ENCODE measurements around the gene MMP23B. TPM values are rescaled to one million over a fixed set of nuclear protein-coding genes. Genes with fewer than 3 reads are reported as not detected.

The MMP23B gene
- total and polyA plus RNA-seq, 10 of the 15 experiments (the other 5 are each of a cell fraction or from before 2014, with no cell fraction given): 0.25 to 0.76 (median 0.34) TPM; not detected in 4

DNA sequence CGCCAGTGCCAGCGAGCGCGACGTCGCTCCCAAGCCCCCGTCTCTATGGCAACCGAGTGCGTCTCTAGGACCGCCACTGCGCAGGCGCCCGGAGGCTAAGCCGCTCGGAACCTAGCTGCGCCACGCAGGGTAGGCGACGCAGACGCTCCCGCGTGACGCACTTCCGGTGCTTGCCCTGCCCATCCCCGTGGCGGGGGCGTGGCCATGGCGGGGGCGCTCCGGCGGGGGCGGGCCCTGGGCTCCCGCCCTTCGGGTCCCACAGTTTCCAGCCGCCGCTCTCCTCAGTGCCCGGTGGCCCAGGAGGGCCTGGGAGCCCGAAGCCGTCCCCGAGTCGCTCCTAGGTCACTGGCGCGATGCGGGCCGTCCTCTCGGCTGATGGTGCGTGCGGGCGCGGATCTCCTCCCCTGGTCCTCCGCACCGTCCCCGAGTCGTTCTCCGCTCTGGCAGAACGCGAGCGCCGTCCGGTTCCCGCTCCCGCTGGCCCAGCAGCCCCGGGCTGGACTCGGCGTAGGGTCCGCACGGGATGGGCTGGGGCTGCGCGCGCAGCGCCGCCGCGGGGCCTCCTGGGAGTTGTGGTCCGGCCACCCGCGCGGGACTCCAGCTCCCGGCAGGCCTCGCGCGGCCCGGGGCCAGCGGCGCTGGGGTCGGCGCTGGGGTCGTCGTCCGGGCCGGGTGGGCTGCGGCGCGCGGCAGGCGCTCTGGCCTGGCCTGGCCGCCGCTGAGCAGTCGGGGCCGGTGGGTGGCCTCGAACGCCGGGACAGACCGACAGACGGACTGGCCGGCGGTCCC lies 16.5 kb upstream of the MMP23B start, which contains the start of gene MIB2 (continued):
- TF ChIP-seq, protein P1, sequence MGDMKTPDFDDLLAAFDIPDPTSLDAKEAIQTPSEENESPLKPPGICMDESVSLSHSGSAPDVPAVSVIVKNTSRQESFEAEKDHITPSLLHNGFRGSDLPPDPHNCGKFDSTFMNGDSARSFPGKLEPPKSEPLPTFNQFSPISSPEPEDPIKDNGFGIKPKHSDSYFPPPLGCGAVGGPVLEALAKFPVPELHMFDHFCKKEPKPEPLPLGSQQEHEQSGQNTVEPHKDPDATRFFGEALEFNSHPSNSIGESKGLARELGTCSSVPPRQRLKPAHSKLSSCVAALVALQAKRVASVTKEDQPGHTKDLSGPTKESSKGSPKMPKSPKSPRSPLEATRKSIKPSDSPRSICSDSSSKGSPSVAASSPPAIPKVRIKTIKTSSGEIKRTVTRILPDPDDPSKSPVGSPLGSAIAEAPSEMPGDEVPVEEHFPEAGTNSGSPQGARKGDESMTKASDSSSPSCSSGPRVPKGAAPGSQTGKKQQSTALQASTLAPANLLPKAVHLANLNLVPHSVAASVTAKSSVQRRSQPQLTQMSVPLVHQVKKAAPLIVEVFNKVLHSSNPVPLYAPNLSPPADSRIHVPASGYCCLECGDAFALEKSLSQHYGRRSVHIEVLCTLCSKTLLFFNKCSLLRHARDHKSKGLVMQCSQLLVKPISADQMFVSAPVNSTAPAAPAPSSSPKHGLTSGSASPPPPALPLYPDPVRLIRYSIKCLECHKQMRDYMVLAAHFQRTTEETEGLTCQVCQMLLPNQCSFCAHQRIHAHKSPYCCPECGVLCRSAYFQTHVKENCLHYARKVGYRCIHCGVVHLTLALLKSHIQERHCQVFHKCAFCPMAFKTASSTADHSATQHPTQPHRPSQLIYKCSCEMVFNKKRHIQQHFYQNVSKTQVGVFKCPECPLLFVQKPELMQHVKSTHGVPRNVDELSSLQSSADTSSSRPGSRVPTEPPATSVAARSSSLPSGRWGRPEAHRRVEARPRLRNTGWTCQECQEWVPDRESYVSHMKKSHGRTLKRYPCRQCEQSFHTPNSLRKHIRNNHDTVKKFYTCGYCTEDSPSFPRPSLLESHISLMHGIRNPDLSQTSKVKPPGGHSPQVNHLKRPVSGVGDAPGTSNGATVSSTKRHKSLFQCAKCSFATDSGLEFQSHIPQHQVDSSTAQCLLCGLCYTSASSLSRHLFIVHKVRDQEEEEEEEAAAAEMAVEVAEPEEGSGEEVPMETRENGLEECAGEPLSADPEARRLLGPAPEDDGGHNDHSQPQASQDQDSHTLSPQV (IDR thresholded peaks at IDR 0.05): no peak
- TF ChIP-seq, protein P2, sequence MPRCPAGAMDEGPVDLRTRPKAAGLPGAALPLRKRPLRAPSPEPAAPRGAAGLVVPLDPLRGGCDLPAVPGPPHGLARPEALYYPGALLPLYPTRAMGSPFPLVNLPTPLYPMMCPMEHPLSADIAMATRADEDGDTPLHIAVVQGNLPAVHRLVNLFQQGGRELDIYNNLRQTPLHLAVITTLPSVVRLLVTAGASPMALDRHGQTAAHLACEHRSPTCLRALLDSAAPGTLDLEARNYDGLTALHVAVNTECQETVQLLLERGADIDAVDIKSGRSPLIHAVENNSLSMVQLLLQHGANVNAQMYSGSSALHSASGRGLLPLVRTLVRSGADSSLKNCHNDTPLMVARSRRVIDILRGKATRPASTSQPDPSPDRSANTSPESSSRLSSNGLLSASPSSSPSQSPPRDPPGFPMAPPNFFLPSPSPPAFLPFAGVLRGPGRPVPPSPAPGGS (IDR thresholded peaks at IDR 0.05; ENCODE audit: borderline replicate concordance, insufficient read depth, low read depth, low read length, poor library complexity, severe bottlenecking): no peak
- peak; percentile 76; the same call in 1 of the 2 replicates for TF ChIP-seq POLR2AphosphoS2 (IDR thresholded peaks at IDR 0.05; ENCODE audit: low read depth, low read length)
- peak; percentile 57 for TF ChIP-seq SMAD1 (IDR thresholded peaks at IDR 0.05; ENCODE audit: low read depth, partially characterized antibody)
- TF ChIP-seq, protein P3, sequence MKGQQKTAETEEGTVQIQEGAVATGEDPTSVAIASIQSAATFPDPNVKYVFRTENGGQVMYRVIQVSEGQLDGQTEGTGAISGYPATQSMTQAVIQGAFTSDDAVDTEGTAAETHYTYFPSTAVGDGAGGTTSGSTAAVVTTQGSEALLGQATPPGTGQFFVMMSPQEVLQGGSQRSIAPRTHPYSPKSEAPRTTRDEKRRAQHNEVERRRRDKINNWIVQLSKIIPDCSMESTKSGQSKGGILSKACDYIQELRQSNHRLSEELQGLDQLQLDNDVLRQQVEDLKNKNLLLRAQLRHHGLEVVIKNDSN (IDR thresholded peaks at IDR 0.05; ENCODE audit: borderline replicate concordance, extremely low read length, insufficient read depth, low read depth, low read length): peak; percentile 14
- TF ChIP-seq BACH1 (IDR thresholded peaks at IDR 0.05; ENCODE audit: borderline replicate concordance): peak; percentile 70
- peak; percentile 88; the same call in 1 of the 2 replicates for TF ChIP-seq CHD1 (IDR thresholded peaks at IDR 0.05; ENCODE audit: low read depth, low read length)
- TF ChIP-seq CBFB (IDR thresholded peaks at IDR 0.05; ENCODE audit: low read depth): no peak
- TF ChIP-seq SMC3 (IDR thresholded peaks at IDR 0.05; ENCODE audit: borderline replicate concordance, low read length): no peak
- TF ChIP-seq SMARCA5 (IDR thresholded peaks at IDR 0.05): peak; percentile 100
- TF ChIP-seq SP1 (IDR thresholded peaks at IDR 0.05; ENCODE audit: low read depth, low read length): peak; percentile 86
- peak; percentile 60; the same call in 1 of the 2 replicates for TF ChIP-seq YY1 (IDR thresholded peaks at IDR 0.05; ENCODE audit: low read depth, low read length)
- no peak for TF ChIP-seq JUNB (IDR thresholded peaks at IDR 0.05)
- TF ChIP-seq BMI1 (IDR thresholded peaks at IDR 0.05; ENCODE audit: borderline replicate concordance): peak; percentile 97
- TF ChIP-seq GATAD2B (conservative IDR thresholded peaks at IDR 0.05; ENCODE audit: low read depth): peak; percentile 97
- TF ChIP-seq ETV6 (conservative IDR thresholded peaks at IDR 0.05 in 1 of 2, IDR thresholded peaks at IDR 0.05 in 1 of 2; ENCODE audit: borderline replicate concordance in 1 of 2, low read depth in 1 of 2): no peak
- peak; percentile 83 for TF ChIP-seq POLR2AphosphoS5 (IDR thresholded peaks at IDR 0.05; ENCODE audit: low read length)
- TF ChIP-seq NBN (IDR thresholded peaks at IDR 0.05): peak; percentile 83
- peak; percentile 26; the same call in 1 of the 2 replicates for TF ChIP-seq ZNF207 (IDR thresholded peaks at IDR 0.05; ENCODE audit: borderline replicate concordance)
- TF ChIP-seq, protein P4, sequence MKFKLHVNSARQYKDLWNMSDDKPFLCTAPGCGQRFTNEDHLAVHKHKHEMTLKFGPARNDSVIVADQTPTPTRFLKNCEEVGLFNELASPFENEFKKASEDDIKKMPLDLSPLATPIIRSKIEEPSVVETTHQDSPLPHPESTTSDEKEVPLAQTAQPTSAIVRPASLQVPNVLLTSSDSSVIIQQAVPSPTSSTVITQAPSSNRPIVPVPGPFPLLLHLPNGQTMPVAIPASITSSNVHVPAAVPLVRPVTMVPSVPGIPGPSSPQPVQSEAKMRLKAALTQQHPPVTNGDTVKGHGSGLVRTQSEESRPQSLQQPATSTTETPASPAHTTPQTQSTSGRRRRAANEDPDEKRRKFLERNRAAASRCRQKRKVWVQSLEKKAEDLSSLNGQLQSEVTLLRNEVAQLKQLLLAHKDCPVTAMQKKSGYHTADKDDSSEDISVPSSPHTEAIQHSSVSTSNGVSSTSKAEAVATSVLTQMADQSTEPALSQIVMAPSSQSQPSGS (IDR thresholded peaks at IDR 0.05; ENCODE audit: low read length): no peak
- TF ChIP-seq PAX5 (IDR thresholded peaks at IDR 0.05; ENCODE audit: borderline replicate concordance, low read depth, low read length): peak; percentile 51; the same call in 1 of the 2 replicates
- TF ChIP-seq EGR1 (IDR thresholded peaks at IDR 0.05; ENCODE audit: borderline replicate concordance in 1 of 2, low read depth in 2 of 2, low read length in 2 of 2): peak in 1 of 2 experiments; percentile 97; a peak in 2 of 3 replicates
- TF ChIP-seq IKZF1 (conservative IDR thresholded peaks at IDR 0.05): peak; percentile 95

Data from GM12878 (cell line).